Ovary (tissue), 3 donors: Measurements from ENCODE around the gene CPNE1.

ENCODE experiments used
- POLR2A ChIP-seq: fragments of 450-650 bp; IDR thresholded peaks from one replicate; pipeline ENCODE4 v1.6.1; 2017; ENCODE audit warnings: antibody characterized with exemption, mild to moderate bottlenecking, moderate library complexity
- TF ChIP-seq, protein P1 (sequence below), 3 donors: fragments of 450-650 bp in 2 of 3; fragments of 200-600 bp in 1 of 3; IDR thresholded peaks; one replicate each; pipeline versions ENCODE4 v1.5.1 to v1.8.0; 2016 to 2022; ENCODE audit warnings: antibody characterized with exemption in 3 of 3, mild to moderate bottlenecking in 1 of 3
- donor health status: DM: no; HTN: no; CAD: no.

DNA sequence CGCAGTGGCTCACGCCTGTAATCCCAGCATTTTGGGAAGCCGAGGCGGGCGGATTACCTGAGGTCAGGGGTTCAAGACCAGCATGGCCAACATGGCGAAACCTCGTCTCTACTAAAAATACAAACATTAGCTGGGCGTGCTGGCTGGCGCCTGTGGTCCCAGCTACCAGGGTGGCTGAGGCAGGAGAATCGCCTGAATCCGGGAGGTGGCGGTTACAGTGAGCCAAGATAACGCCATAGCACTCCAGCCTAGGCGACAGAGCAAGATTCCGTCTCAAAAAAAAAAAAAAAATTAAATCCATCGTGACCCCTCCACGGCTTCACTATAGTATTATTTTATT, 1.2 kb upstream of the CPNE1 start:
- TF ChIP-seq, protein P1, sequence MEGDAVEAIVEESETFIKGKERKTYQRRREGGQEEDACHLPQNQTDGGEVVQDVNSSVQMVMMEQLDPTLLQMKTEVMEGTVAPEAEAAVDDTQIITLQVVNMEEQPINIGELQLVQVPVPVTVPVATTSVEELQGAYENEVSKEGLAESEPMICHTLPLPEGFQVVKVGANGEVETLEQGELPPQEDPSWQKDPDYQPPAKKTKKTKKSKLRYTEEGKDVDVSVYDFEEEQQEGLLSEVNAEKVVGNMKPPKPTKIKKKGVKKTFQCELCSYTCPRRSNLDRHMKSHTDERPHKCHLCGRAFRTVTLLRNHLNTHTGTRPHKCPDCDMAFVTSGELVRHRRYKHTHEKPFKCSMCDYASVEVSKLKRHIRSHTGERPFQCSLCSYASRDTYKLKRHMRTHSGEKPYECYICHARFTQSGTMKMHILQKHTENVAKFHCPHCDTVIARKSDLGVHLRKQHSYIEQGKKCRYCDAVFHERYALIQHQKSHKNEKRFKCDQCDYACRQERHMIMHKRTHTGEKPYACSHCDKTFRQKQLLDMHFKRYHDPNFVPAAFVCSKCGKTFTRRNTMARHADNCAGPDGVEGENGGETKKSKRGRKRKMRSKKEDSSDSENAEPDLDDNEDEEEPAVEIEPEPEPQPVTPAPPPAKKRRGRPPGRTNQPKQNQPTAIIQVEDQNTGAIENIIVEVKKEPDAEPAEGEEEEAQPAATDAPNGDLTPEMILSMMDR (IDR thresholded peaks at IDR 0.05) = no peak
- TF ChIP-seq POLR2A = no peak
